Keratinocyte (primary cell): Measurements from ENCODE around the gene SFRP2. TPM values are rescaled to one million over a fixed set of nuclear protein-coding genes. Genes with fewer than 3 reads are reported as not detected.

Experiments
- DNase-seq: peaks from one replicate; pipeline ENCODE4 v3.0.0-alpha.2; 2011; ENCODE audit warnings: low read depth, missing footprints, low spot score
- FAIRE-seq: peaks from 2 replicates; lab custom pipeline; 2011; peaks lifted over from hg19 to GRCh38; lab: Jason Lieb, UNC
- H2AFZ ChIP-seq: 2 replicates; pipeline ENCODE4 v1.6.0; 2012; ENCODE audit warnings: low read length, control low read depth, inconsistent platforms; ENCODE audit not compliant: control insufficient read depth
- H3K27ac ChIP-seq: 2 replicates; pipeline ENCODE4 v1.5.1; 2011; ENCODE audit warnings: low read length; ENCODE audit not compliant: control insufficient read depth, insufficient read depth
- H3K27me3 ChIP-seq: 3 replicates; pipeline ENCODE4 v1.6.0; 2011; ENCODE audit warnings: low read length; ENCODE audit not compliant: control insufficient read depth, insufficient read depth; ENCODE audit errors: extremely low read depth
- H3K36me3 ChIP-seq, 2 experiments: 2 replicates in 1 of 2; 3 replicates in 1 of 2; pipeline ENCODE4 v1.5.1; 2011; ENCODE audit warnings: low read length in 2 of 2, mild to moderate bottlenecking in 1 of 2; ENCODE audit not compliant: control insufficient read depth in 2 of 2, insufficient read depth in 2 of 2; ENCODE audit errors: extremely low read depth in 1 of 2
- H3K4me1 ChIP-seq: 3 replicates; pipeline ENCODE4 v1.5.1; 2011; ENCODE audit warnings: low read length; ENCODE audit not compliant: control insufficient read depth, insufficient read depth; ENCODE audit errors: extremely low read depth
- H3K4me2 ChIP-seq: 3 replicates; pipeline ENCODE4 v1.6.0; 2011; ENCODE audit warnings: low read depth, low read length; ENCODE audit not compliant: control insufficient read depth, insufficient read depth; ENCODE audit errors: extremely low read depth
- H3K4me3 ChIP-seq, 3 experiments: fragments of 200-600 bp in 1 of 3; sonication (generic) in 1 of 3; 2 replicates in 2 of 3; 3 replicates in 1 of 3; pipeline ENCODE4 v1.5.1; 2011 to 2016; ENCODE audit warnings: low read length in 3 of 3, mild to moderate bottlenecking in 3 of 3, control low read depth in 2 of 3, inconsistent platforms in 1 of 3, low read depth in 1 of 3, mixed read lengths in 1 of 3, mixed run types in 1 of 3, moderate library complexity in 1 of 3; ENCODE audit not compliant: control insufficient read depth in 2 of 3, insufficient read depth in 2 of 3; ENCODE audit errors: extremely low read depth in 1 of 3
- H3K79me2 ChIP-seq: 2 replicates; pipeline ENCODE4 v1.6.0; 2012; ENCODE audit warnings: low read length; ENCODE audit not compliant: control insufficient read depth, insufficient read depth
- H3K9ac ChIP-seq: 3 replicates; pipeline ENCODE4 v1.6.0; 2011; ENCODE audit warnings: low read length; ENCODE audit not compliant: control insufficient read depth, insufficient read depth; ENCODE audit errors: extremely low read depth
- H3K9me1 ChIP-seq: 3 replicates; pipeline ENCODE4 v1.6.0; 2011; ENCODE audit warnings: low read length; ENCODE audit not compliant: control insufficient read depth, insufficient read depth; ENCODE audit errors: extremely low read depth
- H3K9me3 ChIP-seq: 2 replicates; pipeline ENCODE4 v1.5.1; 2012; ENCODE audit warnings: low read depth, low read length; ENCODE audit not compliant: control insufficient read depth
- H4K20me1 ChIP-seq: 3 replicates; pipeline ENCODE4 v1.6.0; 2011; ENCODE audit warnings: low read length; ENCODE audit not compliant: control insufficient read depth, insufficient read depth; ENCODE audit errors: extremely low read depth
- CTCF ChIP-seq, 3 experiments: IDR thresholded peaks in 1 of 3; conservative IDR thresholded peaks in 1 of 3; optimal IDR thresholded peaks in 1 of 3; 2 replicates in 2 of 3; 3 replicates in 1 of 3; pipeline versions ENCODE3 to v1.5.1; 2011; ENCODE audit warnings: low read length in 3 of 3, mild to moderate bottlenecking in 3 of 3, moderate library complexity in 2 of 3, control low read depth in 1 of 3, inconsistent platforms in 1 of 3; ENCODE audit not compliant: insufficient read depth in 2 of 3; ENCODE audit errors: extremely low read depth in 1 of 3
- EZH2 ChIP-seq: IDR thresholded peaks from one replicate; pipeline ENCODE4 v1.6.1; 2012; ENCODE audit warnings: inconsistent platforms, mild to moderate bottlenecking, low read length, moderate library complexity
- dilution Hi-C: fragments of 300-500 bp; cut with MboI; formaldehyde crosslinking; loops from one replicate; pipeline ENCODE4 v1.7.0; 2020; ENCODE audit warnings: low sequenced_read_pairs; ENCODE audit not compliant: extremely low pct_ligation_motif_present
- polyA plus RNA-seq, 5 experiments: library from polyadenylated mRNA; depleted of rRNA in 3 of 5; stranded (reverse) in 3 of 5; stranded (forward) in 1 of 5; unstranded in 1 of 5; fragments of >200 nt; gene quantifications; 1 replicate in 1 of 5; 2 replicates in 3 of 5; 3 replicates in 1 of 5; pipeline versions ENCODE4 v1.2.1 to v1.2.3, GENCODE V29; 2011 to 2012; ENCODE audit warnings: missing spikeins in 2 of 5, low read depth in 1 of 5, low replicate concordance in 1 of 5

SFRP2 gene
- polyA plus RNA-seq, 1 donor (not counting 4 experiments of a cell fraction or from before 2014, with no cell fraction given): not detected

GRCh38 chr4:153755186-153755585, 33.7 kb downstream of the SFRP2 start:
- H3K4me1 ChIP-seq: no peaks in the 10 kb centered on the region
- H2AFZ ChIP-seq: no peak overlapping the region
- no peak overlapping the region for H3K9ac ChIP-seq
- H4K20me1 ChIP-seq: no peaks in the 10 kb centered on the region
- dilution Hi-C loops: no loop called here
- H3K79me2 ChIP-seq: no peaks in the 10 kb centered on the region
- TF ChIP-seq CTCF (optimal IDR thresholded peaks at IDR 0.05 in 1 of 3, IDR thresholded peaks at IDR 0.05 in 1 of 3, conservative IDR thresholded peaks at IDR 0.05 in 1 of 3; ENCODE audit: extremely low read depth in 1 of 3, insufficient read depth in 2 of 3, low read length in 3 of 3) (no peak), EZH2 (no peak)
- no peak for DNase-seq
- FAIRE-seq: no peak
- H3K4me2 ChIP-seq: no peak overlapping the region
- H3K27ac ChIP-seq: no peak overlapping the region
- H3K9me3 ChIP-seq: no peaks in the 10 kb centered on the region
- no peaks in the 10 kb centered on the region for H3K36me3 ChIP-seq
- no peak overlapping the region for H3K4me3 ChIP-seq
- H3K9me1 ChIP-seq: no peaks in the 10 kb centered on the region
- H3K27me3 ChIP-seq: peaks cover 12% of the 10 kb centered on the region

- Histone ChIP-seq H3K9me1 (no peaks in the 10 kb centered on the region), H3K4me2 (no peak overlapping the region), H3K9ac (no peak overlapping the region), H3K4me3 (no peak overlapping the region), H3K36me3 (no peaks in the 10 kb centered on the region), H2AFZ (no peak overlapping the region), H3K27me3 (no peaks in the 10 kb centered on the region), H3K79me2 (no peaks in the 10 kb centered on the region), H4K20me1 (no peaks in the 10 kb centered on the region), H3K4me1 (peaks cover 17% of the 10 kb centered on the region), H3K9me3 (no peaks in the 10 kb centered on the region), H3K27ac (no peak overlapping the region)
- DNase-seq (no peak), FAIRE-seq (peak; percentile 95)
- dilution Hi-C loops: no loop called here
- TF ChIP-seq CTCF (optimal IDR thresholded peaks at IDR 0.05 in 1 of 3, IDR thresholded peaks at IDR 0.05 in 1 of 3, conservative IDR thresholded peaks at IDR 0.05 in 1 of 3; ENCODE audit: extremely low read depth in 1 of 3, insufficient read depth in 2 of 3, low read length in 3 of 3) (peak; percentile 66 to 88 (median 75)), EZH2 (no peak)
Measured at GRCh38 chr4:153750197-153750817, 38.6 kb downstream of the SFRP2 start.
